ENCODE results near the gene TBX6.

Gene TBX6

DNA sequence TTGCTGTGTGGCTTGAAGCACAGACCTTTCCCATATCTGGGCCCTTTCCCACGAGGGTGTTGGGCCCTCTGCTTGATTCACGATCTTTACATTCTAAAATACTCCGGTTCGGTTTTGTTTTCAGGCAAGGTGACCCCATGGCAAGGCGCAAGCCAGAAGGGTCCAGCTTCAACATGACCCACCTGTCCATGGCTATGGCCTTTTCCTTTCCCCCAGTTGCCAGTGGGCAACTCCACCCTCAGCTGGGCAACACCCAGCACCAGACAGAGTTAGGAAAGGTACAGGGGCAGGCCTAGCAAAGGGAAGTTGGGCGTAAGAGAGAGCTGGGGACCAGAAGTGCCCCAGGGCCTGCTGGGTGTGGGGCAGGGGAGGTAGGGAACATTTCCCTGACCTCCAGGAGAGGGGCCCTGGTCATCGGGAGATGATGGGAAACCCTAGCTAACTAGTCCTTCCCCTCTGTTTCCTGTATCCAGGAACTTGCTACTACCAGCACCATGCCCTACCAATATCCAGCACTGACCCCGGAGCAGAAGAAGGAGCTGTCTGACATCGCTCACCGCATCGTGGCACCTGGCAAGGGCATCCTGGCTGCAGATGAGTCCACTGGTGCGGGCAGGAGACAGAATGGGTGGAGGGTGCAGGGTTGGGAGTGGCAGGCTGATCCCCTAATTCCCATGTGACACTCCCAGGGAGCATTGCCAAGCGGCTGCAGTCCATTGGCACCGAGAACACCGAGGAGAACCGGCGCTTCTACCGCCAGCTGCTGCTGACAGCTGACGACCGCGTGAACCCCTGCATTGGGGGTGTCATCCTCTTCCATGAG, 24.8 kb downstream of the TBX6 start:
- H3K4me1 ChIP-seq (ENCODE audit: control insufficient read depth in 5 of 5, insufficient read depth in 5 of 5, low read length in 5 of 5): peaks cover 21 to 72% (median 68%) of the 10 kb centered on the region in 5 donors
- peak overlapping the region; percentile 98 for H3K27ac ChIP-seq (ENCODE audit: low read depth, low read length)
- no peaks in the 10 kb centered on the region for H3K27me3 ChIP-seq (ENCODE audit: control insufficient read depth in 5 of 5, insufficient read depth in 4 of 5, low read length in 5 of 5)
- no peaks in the 10 kb centered on the region for H3K9me3 ChIP-seq (ENCODE audit: control insufficient read depth in 5 of 5, low read length in 5 of 5)
- peak overlapping the region; percentile 87 to 97 (median 95) for H3K9ac ChIP-seq (ENCODE audit: low read length in 5 of 5)
- H3K4me3 ChIP-seq (ENCODE audit: low read depth in 1 of 5, low read length in 5 of 5): peak overlapping the region; percentile 89 to 98 (median 96)
- peaks cover 0 to 51% (median 43%) of the 10 kb centered on the region in 5 donors for H3K36me3 ChIP-seq (ENCODE audit: control insufficient read depth in 5 of 5, insufficient read depth in 5 of 5, low read length in 5 of 5)

DNA sequence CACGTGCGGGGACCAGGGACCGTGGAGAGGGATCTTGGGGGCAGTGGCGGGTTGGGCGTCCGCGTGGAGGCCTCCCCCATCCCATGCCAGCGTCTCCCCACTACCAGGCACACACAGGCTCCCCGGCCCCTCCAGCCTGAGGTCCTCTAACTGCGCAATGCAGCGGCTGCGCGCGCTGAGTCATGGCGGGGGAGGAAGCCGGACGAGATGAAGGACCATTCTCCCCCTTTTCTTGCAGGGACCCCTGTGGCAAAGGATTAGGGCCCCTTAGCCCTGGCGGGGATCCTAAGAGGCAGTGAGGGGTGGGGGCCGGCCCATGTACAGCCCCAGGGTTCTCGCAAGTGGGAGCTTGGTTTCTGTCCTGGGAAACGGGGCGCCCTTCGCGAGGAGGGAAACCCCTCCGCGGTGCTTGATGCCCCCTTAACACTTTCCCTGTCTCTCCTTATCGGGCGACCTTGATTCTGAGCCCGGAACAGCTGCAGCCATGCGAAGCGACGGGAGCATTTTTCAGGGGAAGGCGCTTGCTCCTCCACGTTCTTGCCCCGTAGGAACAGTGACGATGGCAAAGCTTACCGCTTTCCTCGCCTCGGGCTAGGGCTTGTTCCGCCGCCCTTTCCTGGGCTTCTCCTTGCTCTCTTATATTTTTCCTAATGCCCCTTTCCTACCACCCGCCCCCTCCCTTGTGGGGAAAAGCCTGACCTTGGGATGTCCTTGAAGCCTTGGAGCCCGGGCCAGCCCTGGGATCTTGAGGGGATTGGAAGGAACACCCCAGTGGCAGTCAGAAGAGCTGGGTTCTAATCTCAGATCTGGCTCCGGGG, 25.6 kb downstream of the TBX6 start:
- Histone ChIP-seq H3K4me1 (ENCODE audit: control insufficient read depth in 5 of 5, insufficient read depth in 5 of 5, low read length in 5 of 5) (peaks cover 21 to 74% (median 69%) of the 10 kb centered on the region in 5 donors), H3K4me3 (ENCODE audit: low read depth in 1 of 5, low read length in 5 of 5) (peak overlapping the region; percentile 89 to 98 (median 96)), H3K9ac (ENCODE audit: low read length in 5 of 5) (peak overlapping the region; percentile 87 to 97 (median 95)), H3K9me3 (ENCODE audit: control insufficient read depth in 5 of 5, low read length in 5 of 5) (no peaks in the 10 kb centered on the region), H3K27me3 (ENCODE audit: control insufficient read depth in 5 of 5, insufficient read depth in 4 of 5, low read length in 5 of 5) (no peaks in the 10 kb centered on the region), H3K36me3 (ENCODE audit: control insufficient read depth in 5 of 5, insufficient read depth in 5 of 5, low read length in 5 of 5) (peaks cover 0 to 43% (median 37%) of the 10 kb centered on the region in 5 donors), H3K27ac (ENCODE audit: low read depth, low read length) (peak overlapping the region; percentile 98)

DNA sequence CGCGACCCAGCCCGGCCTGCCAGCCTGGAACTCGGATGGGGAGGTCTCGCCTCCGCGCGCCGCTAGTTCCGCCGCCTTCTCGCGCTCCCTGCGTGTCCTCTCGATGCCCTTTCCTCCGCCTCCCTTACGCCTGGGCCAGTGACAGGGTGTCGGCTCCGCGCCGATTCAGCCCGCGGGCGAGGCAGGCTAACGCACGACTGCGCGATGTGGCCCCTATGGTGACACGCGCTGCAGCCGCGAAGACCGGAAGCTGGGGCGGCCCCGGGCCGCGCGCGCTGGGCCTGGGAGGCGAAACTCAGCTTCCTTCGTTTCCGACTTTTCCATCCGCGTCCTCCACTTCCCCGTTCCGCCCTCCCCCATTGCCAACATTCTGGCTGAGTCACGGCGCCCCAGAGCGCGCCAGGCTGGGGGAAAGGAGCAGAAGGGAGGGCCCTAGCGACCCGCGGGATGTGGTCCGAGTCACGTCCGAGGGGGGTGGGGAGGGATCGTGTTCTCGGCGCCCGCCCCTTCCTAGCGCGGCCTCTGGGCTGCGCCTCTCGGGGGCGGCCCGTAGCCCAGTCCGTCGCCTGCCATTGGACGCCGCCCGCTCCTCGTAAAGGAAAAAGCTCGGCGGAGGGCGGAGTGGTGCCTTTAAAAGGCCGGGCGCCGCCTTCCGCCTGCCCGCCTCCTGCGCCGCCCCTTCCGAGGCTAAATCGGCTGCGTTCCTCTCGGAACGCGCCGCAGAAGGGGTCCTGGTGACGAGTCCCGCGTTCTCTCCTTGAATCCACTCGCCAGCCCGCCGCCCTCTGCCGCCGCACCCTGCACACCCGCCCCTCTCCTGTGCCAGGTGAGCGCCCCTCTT, 26.4 kb downstream of the TBX6 start, which contains the start of gene ALDOA:
TSS of gene ALDOA (plus strand) at position 659 of the 841 bp plus-strand sequence. CDS start 1,138 bp downstream, outside the sequence.
- H3K4me3 ChIP-seq (ENCODE audit: low read depth in 1 of 5, low read length in 5 of 5): peak within 1 kb of the TSS; percentile 89 to 98 (median 96)
- no peaks in the 10 kb centered on the region for H3K9me3 ChIP-seq (ENCODE audit: control insufficient read depth in 5 of 5, low read length in 5 of 5)
- no peaks in the 10 kb centered on the region for H3K27me3 ChIP-seq (ENCODE audit: control insufficient read depth in 5 of 5, insufficient read depth in 4 of 5, low read length in 5 of 5)
- peak within 1 kb of the TSS; percentile 87 to 97 (median 95) for H3K9ac ChIP-seq (ENCODE audit: low read length in 5 of 5)
- H3K36me3 ChIP-seq (ENCODE audit: control insufficient read depth in 5 of 5, insufficient read depth in 5 of 5, low read length in 5 of 5): peaks cover 0 to 35% (median 30%) of the 10 kb centered on the region in 5 donors
- peak within 1 kb of the TSS; percentile 98 for H3K27ac ChIP-seq (ENCODE audit: low read depth, low read length)
- peaks cover 23 to 76% (median 73%) of the 10 kb centered on the region in 5 donors for H3K4me1 ChIP-seq (ENCODE audit: control insufficient read depth in 5 of 5, insufficient read depth in 5 of 5, low read length in 5 of 5)

DNA sequence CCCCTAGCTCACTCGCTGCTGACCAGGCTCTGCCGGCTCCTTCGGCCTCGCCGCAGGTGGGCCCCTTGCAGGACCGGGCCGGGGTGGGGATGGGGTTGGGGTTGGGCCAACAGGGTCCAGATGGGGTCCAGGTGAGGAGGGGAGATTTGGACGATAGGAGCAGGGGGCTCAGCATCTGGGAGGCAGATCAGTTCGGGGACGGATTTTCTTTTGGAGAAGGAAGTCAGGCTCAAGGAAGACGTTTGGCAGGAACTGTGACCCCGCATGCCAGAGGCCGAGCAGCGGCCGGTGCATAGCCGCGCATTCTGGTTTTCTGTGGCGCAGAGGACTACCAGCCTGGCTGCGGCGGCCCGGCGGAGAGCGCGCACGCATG, 27.0 kb downstream of the TBX6 start:
- Histone ChIP-seq H3K27ac (ENCODE audit: low read depth, low read length) (peak overlapping the region; percentile 97), H3K27me3 (ENCODE audit: control insufficient read depth in 5 of 5, insufficient read depth in 4 of 5, low read length in 5 of 5) (no peaks in the 10 kb centered on the region), H3K9ac (ENCODE audit: low read length in 5 of 5) (peak overlapping the region; percentile 26 to 88 (median 87)), H3K4me3 (ENCODE audit: low read depth in 1 of 5, low read length in 5 of 5) (peak overlapping the region; percentile 81 to 98 (median 85)), H3K36me3 (ENCODE audit: control insufficient read depth in 5 of 5, insufficient read depth in 5 of 5, low read length in 5 of 5) (peaks cover 0 to 29% (median 24%) of the 10 kb centered on the region in 5 donors), H3K4me1 (ENCODE audit: control insufficient read depth in 5 of 5, insufficient read depth in 5 of 5, low read length in 5 of 5) (peaks cover 23 to 75% (median 71%) of the 10 kb centered on the region in 5 donors), H3K9me3 (ENCODE audit: control insufficient read depth in 5 of 5, low read length in 5 of 5) (no peaks in the 10 kb centered on the region)

DNA sequence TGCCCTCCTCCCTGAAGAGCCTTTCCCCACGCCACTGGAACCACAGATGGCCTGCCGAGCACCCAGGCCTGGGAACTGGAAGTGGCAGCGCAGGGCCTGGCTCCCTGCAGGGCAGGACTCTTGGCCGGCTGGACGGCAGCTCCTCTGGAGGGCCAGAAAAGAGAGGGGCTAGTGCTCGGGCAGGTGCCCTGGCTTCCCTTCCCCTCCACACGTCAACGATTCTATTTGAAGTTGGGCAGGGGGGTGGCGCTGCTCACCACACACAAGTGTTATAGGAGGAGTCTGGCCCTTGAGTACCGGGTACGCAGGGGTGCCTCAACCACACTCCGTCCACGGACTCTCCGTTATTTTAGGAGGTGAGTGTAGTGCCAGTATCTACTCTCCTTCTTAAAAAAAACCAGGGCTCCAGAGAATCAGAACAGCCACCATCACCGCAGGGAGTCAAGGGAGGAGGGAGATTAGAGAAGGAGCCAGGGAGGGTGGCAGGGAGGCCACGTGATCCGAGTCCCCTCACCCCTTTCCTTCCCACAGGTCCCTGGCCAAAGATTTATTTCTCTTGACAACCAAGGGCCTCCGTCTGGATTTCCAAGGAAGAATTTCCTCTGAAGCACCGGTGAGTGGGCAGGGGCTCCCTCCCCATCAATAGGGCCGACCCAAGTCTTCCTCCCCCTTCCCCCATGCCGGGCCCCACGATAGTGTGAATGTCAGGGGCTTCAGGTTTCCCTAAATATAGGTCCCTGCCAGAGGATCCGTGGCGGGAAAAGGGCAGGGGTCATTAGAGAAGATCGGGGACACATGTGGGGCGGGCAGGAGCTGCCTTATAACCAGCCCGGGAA, 27.6 kb downstream of the TBX6 start:
- Histone ChIP-seq H3K27ac (ENCODE audit: low read depth, low read length) (peak overlapping the region; percentile 97), H3K27me3 (ENCODE audit: control insufficient read depth in 5 of 5, insufficient read depth in 4 of 5, low read length in 5 of 5) (no peaks in the 10 kb centered on the region), H3K4me1 (ENCODE audit: control insufficient read depth in 5 of 5, insufficient read depth in 5 of 5, low read length in 5 of 5) (peaks cover 20 to 69% (median 65%) of the 10 kb centered on the region in 5 donors)

DNA sequence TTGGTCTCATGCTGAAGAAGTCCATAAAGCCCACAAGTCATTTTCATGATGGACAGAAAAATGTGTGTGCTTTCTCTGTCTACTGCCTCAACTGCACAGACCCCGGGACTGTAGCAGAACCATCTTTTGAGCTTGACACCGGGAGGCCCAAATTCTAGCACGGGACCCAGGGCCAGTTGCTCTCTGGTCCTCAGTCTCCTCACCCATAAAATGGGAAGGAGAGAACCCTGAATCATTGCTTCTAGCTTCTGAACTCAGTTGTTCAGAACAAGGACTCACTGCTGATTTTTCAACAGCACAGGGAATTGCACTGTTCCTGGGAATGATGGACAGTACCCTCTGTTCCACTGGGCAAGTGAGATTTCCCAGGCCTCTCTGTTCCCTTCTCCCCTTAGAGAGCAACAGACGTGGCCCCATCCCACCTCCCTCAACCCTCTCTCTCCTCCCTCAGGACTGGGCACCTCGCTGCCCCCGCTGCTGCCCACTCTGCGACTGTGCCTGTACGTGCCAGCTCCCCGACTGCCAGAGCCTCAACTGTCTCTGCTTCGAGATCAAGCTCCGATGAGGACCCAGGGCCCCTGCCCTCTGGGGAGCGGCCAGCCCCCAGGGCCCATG, 28.3 kb downstream of the TBX6 start:
- Histone ChIP-seq H3K27ac (ENCODE audit: low read depth, low read length) (peak overlapping the region; percentile 97), H3K4me3 (ENCODE audit: low read depth in 1 of 5, low read length in 5 of 5) (peak overlapping the region in 4 of 5 donors; percentile 81 to 98 (median 91)), H3K4me1 (ENCODE audit: control insufficient read depth in 5 of 5, insufficient read depth in 5 of 5, low read length in 5 of 5) (peaks cover 18 to 62% (median 58%) of the 10 kb centered on the region in 5 donors)

More for the DNA sequence above, 27.6 kb downstream of the TBX6 start:
- peak overlapping the region; percentile 71 to 88 (median 87) for H3K9ac ChIP-seq (ENCODE audit: low read length in 5 of 5)
- no peaks in the 10 kb centered on the region for H3K9me3 ChIP-seq (ENCODE audit: control insufficient read depth in 5 of 5, low read length in 5 of 5)
- peaks cover 0 to 23% (median 18%) of the 10 kb centered on the region in 5 donors for H3K36me3 ChIP-seq (ENCODE audit: control insufficient read depth in 5 of 5, insufficient read depth in 5 of 5, low read length in 5 of 5)
- H3K4me3 ChIP-seq (ENCODE audit: low read depth in 1 of 5, low read length in 5 of 5): peak overlapping the region; percentile 81 to 98 (median 85)

DNA sequence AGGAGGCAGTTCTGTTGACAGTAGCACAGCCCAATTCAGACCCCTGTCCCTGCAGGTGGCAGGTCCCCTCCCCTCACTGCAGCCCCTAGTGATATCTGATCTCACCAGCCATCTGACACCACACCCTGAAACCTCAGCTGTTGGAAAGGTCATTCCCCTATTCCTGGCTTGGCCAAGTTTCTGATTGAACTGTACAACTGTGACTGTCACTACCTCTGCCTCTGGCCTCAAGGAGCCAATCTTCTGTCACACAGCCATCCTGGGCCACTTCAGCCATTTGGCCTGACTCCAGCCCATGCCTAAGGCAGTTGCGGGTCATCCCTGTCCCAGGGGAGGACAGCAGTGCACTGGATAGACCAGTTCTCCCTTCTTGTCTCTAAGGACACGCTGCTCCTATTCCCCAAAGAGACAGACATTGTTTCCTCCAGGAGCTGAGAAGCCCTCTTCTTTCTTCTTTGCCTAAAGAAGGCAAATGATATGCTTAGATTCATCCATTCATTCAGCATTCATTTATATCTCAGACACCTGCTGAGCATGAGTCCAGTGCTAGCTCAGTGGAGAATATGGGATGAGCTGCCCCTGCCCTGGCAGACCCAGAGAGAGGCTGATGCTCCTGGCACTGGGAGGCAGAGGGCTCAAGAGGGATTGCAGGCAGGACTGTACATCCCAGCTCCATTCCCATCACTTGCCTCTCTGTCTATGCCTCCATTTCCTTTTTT, 30.7 kb downstream of the TBX6 start:
- H3K9ac ChIP-seq (ENCODE audit: low read length in 5 of 5): peak overlapping the region in 1 of 5 donors; percentile 51
- H3K4me1 ChIP-seq (ENCODE audit: control insufficient read depth in 5 of 5, insufficient read depth in 5 of 5, low read length in 5 of 5): peaks cover 10 to 40% (median 36%) of the 10 kb centered on the region in 5 donors
- H3K4me3 ChIP-seq (ENCODE audit: low read depth in 1 of 5, low read length in 5 of 5): no peak overlapping the region
- H3K9me3 ChIP-seq (ENCODE audit: control insufficient read depth in 5 of 5, low read length in 5 of 5): no peaks in the 10 kb centered on the region
- H3K27me3 ChIP-seq (ENCODE audit: control insufficient read depth in 5 of 5, insufficient read depth in 4 of 5, low read length in 5 of 5): no peaks in the 10 kb centered on the region
- no peaks in the 10 kb centered on the region for H3K36me3 ChIP-seq (ENCODE audit: control insufficient read depth in 5 of 5, insufficient read depth in 5 of 5, low read length in 5 of 5)
- no peak overlapping the region for H3K27ac ChIP-seq (ENCODE audit: low read depth, low read length)

More for the DNA sequence above, 28.3 kb downstream of the TBX6 start:
- Histone ChIP-seq H3K9me3 (ENCODE audit: control insufficient read depth in 5 of 5, low read length in 5 of 5) (no peaks in the 10 kb centered on the region), H3K27me3 (ENCODE audit: control insufficient read depth in 5 of 5, insufficient read depth in 4 of 5, low read length in 5 of 5) (no peaks in the 10 kb centered on the region), H3K36me3 (ENCODE audit: control insufficient read depth in 5 of 5, insufficient read depth in 5 of 5, low read length in 5 of 5) (peaks cover 0 to 15% (median 11%) of the 10 kb centered on the region in 5 donors), H3K9ac (ENCODE audit: low read length in 5 of 5) (peak overlapping the region; percentile 71 to 88 (median 87))

DNA sequence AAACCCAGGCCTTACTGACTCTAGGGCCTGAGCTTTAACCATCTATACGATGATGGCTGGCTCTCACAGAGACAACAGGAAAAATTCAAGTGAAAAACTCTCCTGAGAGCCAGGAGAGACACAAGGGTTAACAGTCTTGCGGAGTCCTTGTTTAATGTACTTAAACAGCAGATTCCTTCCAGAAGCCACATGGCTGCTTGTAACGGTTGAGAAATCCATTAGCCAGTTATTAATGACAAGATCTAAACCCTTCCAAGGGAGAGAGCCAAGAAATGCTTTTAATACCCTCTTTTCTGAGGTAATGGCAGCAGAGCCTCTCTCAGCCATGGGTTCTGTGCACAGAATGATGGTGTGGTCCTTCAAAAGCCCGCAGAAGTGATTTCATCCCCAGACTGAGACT, 31.4 kb downstream of the TBX6 start:
- H3K9ac ChIP-seq (ENCODE audit: low read length in 5 of 5): peak overlapping the region in 1 of 5 donors; percentile 51
- H3K4me1 ChIP-seq (ENCODE audit: control insufficient read depth in 5 of 5, insufficient read depth in 5 of 5, low read length in 5 of 5): peaks cover 10 to 37% (median 36%) of the 10 kb centered on the region in 5 donors
- H3K27ac ChIP-seq (ENCODE audit: low read depth, low read length): no peak overlapping the region
- no peaks in the 10 kb centered on the region for H3K9me3 ChIP-seq (ENCODE audit: control insufficient read depth in 5 of 5, low read length in 5 of 5)
- H3K36me3 ChIP-seq (ENCODE audit: control insufficient read depth in 5 of 5, insufficient read depth in 5 of 5, low read length in 5 of 5): no peaks in the 10 kb centered on the region
- no peaks in the 10 kb centered on the region for H3K27me3 ChIP-seq (ENCODE audit: control insufficient read depth in 5 of 5, insufficient read depth in 4 of 5, low read length in 5 of 5)
- no peak overlapping the region for H3K4me3 ChIP-seq (ENCODE audit: low read depth in 1 of 5, low read length in 5 of 5)
